Neural cell (in vitro differentiated cells): ENCODE results near the gene MGAT4A. TPM values are rescaled to one million over a fixed set of nuclear protein-coding genes. Genes with fewer than 3 reads are reported as not detected.

Experiments used
- H2AFZ ChIP-seq: fragments of 200-600, 300-800 bp; sonication (generic), shearing (Covaris generic); 2 replicates; pipeline ENCODE4 v1.6.0; 2014; ENCODE audit warnings: low read depth, mild to moderate bottlenecking, antibody characterized with exemption, low read length, moderate library complexity
- H3F3A ChIP-seq: fragments of 200-600 bp; shearing (Covaris generic); 2 replicates; pipeline ENCODE4 v1.6.1; 2016; ENCODE audit warnings: mild to moderate bottlenecking, moderate library complexity, mixed read lengths, antibody characterized with exemption, low read length; ENCODE audit not compliant: insufficient read depth, poor library complexity, severe bottlenecking
- H3K27ac ChIP-seq: fragments of 200-600, 300-800 bp; sonication (generic), shearing (Covaris generic); 2 replicates; pipeline ENCODE4 v1.5.1; 2014; ENCODE audit warnings: mild to moderate bottlenecking, low read length, moderate library complexity
- H3K27me3 ChIP-seq: fragments of 300-800, 200-600 bp; sonication (generic), shearing (Covaris generic); 2 replicates; pipeline ENCODE4 v1.6.0; 2014; ENCODE audit warnings: mild to moderate bottlenecking, low read depth, low read length, moderate library complexity; ENCODE audit not compliant: insufficient read depth
- H3K36me3 ChIP-seq: fragments of 300-800, 200-600 bp; sonication (generic), shearing (Covaris generic); 2 replicates; pipeline ENCODE4 v1.5.1; 2014; ENCODE audit warnings: mild to moderate bottlenecking, antibody characterized with exemption, low read length, moderate library complexity; ENCODE audit not compliant: insufficient read depth
- H3K4me2 ChIP-seq: fragments of 300-800, 200-600 bp; sonication (generic), shearing (Covaris generic); 2 replicates; pipeline ENCODE4 v1.6.0; 2014; ENCODE audit warnings: mild to moderate bottlenecking, low read length
- H3K4me3 ChIP-seq: fragments of 300-800, 200-600 bp; sonication (generic), shearing (Covaris generic); 2 replicates; pipeline ENCODE4 v1.5.1; 2014; ENCODE audit warnings: mild to moderate bottlenecking, low read length, moderate library complexity
- H3K79me2 ChIP-seq: fragments of 200-600 bp; shearing (Covaris generic); replicated peaks from 2 replicates; pipeline ENCODE4 v1.6.0; 2014; ENCODE audit warnings: mild to moderate bottlenecking, low read length, moderate library complexity; ENCODE audit not compliant: insufficient read depth
- H3K9ac ChIP-seq: fragments of 300-800, 200-600 bp; sonication (generic), shearing (Covaris generic); 2 replicates; pipeline ENCODE4 v1.6.1; 2016; ENCODE audit warnings: mild to moderate bottlenecking, low read length, mixed read lengths
- H3K9me2 ChIP-seq: fragments of 200-600 bp; shearing (Covaris generic); 2 replicates; pipeline ENCODE4 v1.6.1; 2016; ENCODE audit warnings: mild to moderate bottlenecking, low read length, mixed read lengths; ENCODE audit not compliant: insufficient read depth
- H3K9me3 ChIP-seq: fragments of 200-600, 300-800 bp; sonication (generic), shearing (Covaris generic); 2 replicates; pipeline ENCODE4 v1.6.1; 2016; ENCODE audit warnings: mild to moderate bottlenecking, mixed run types, low read length, moderate library complexity, mixed read lengths
- H4K20me1 ChIP-seq: fragments of 200-600 bp; shearing (Covaris generic); 2 replicates; pipeline ENCODE4 v1.6.1; 2016; ENCODE audit warnings: mild to moderate bottlenecking, mixed run types; ENCODE audit not compliant: insufficient read depth
- EP300 ChIP-seq: fragments of 450-650 bp; conservative IDR thresholded peaks from 2 replicates; pipeline ENCODE4 v1.6.1; 2014; ENCODE audit warnings: antibody characterized with exemption, mild to moderate bottlenecking, moderate library complexity; ENCODE audit not compliant: poor library complexity, severe bottlenecking
- EZH2 ChIP-seq: fragments of 200-600, 300-800 bp; shearing (Covaris generic), sonication (generic); IDR thresholded peaks from 2 replicates; pipeline ENCODE4 v1.6.1; 2014; ENCODE audit warnings: antibody characterized with exemption, low read length, borderline replicate concordance, mild to moderate bottlenecking; ENCODE audit not compliant: insufficient read depth, poor library complexity, severe bottlenecking
- MXI1 ChIP-seq: fragments of 450-650 bp; conservative IDR thresholded peaks from 2 replicates; pipeline ENCODE4 v1.6.1; 2014; ENCODE audit warnings: antibody characterized with exemption, mild to moderate bottlenecking; ENCODE audit not compliant: poor library complexity, severe bottlenecking
- POLR2AphosphoS5 ChIP-seq: IDR thresholded peaks from 2 replicates; pipeline ENCODE4 v1.6.1; 2012
- RAD21 ChIP-seq: fragments of 450-650 bp; conservative IDR thresholded peaks from 2 replicates; pipeline ENCODE4 v1.6.1; 2014; ENCODE audit warnings: antibody characterized with exemption, mild to moderate bottlenecking, moderate library complexity
- SMC3 ChIP-seq: fragments of 450-650 bp; conservative IDR thresholded peaks from 2 replicates; pipeline ENCODE4 v1.6.1; 2014; ENCODE audit warnings: antibody characterized with exemption, mild to moderate bottlenecking, moderate library complexity; ENCODE audit not compliant: poor library complexity
- TAF1 ChIP-seq: IDR thresholded peaks from 2 replicates; pipeline ENCODE4 v1.6.1; 2012; ENCODE audit warnings: low read depth
- polyA plus RNA-seq: library from polyadenylated mRNA; depleted of rRNA; stranded (reverse); fragments of >200 nt; gene quantifications from 2 replicates; pipeline ENCODE4 v1.2.3, GENCODE V29; 2014
- TF ChIP-seq, protein P1 (sequence below): fragments of 450-650 bp; IDR thresholded peaks from 2 replicates; pipeline ENCODE4 v1.5.1; 2014; ENCODE audit warnings: antibody characterized with exemption, mild to moderate bottlenecking, moderate library complexity; ENCODE audit not compliant: poor library complexity, severe bottlenecking
- TF ChIP-seq, protein P2 (sequence below): IDR thresholded peaks from 2 replicates; pipeline ENCODE4 v1.6.1; 2012; ENCODE audit warnings: borderline replicate concordance

The MGAT4A gene
- polyA plus RNA-seq, 1 donor from 2014 or later, result 54.8 TPM

DNA sequence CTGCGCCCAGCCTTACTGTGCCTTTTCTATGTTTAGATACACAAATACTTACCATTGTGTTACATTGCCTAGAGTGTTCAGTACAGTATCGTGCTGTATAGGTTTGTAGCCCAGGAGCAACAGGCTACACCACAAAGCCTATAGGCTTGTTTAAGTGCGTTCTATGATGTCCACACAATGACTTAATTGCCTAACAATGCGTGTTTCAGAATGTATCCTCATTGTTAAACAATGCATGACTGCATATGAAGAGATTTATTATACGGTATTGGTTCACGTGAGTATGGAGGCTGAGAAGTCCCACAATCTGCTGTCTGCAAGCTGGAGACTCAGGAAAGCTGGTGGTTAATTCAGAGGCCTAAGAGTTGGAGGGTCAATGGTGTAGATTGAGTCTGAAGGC lies 46.1 kb upstream of the MGAT4A start:
- Histone ChIP-seq H2AFZ (no peak overlapping the region), H3K9me3 (no peaks in the 10 kb centered on the region), H3F3A (no peaks in the 10 kb centered on the region), H3K36me3 (no peaks in the 10 kb centered on the region), H3K79me2 (no peaks in the 10 kb centered on the region), H3K9me2 (no peaks in the 10 kb centered on the region), H3K4me2 (no peak overlapping the region), H3K27ac (no peak overlapping the region), H3K4me3 (no peak overlapping the region), H3K27me3 (no peaks in the 10 kb centered on the region), H3K9ac (no peak overlapping the region), H4K20me1 (no peaks in the 10 kb centered on the region)
- TF ChIP-seq, protein P1, sequence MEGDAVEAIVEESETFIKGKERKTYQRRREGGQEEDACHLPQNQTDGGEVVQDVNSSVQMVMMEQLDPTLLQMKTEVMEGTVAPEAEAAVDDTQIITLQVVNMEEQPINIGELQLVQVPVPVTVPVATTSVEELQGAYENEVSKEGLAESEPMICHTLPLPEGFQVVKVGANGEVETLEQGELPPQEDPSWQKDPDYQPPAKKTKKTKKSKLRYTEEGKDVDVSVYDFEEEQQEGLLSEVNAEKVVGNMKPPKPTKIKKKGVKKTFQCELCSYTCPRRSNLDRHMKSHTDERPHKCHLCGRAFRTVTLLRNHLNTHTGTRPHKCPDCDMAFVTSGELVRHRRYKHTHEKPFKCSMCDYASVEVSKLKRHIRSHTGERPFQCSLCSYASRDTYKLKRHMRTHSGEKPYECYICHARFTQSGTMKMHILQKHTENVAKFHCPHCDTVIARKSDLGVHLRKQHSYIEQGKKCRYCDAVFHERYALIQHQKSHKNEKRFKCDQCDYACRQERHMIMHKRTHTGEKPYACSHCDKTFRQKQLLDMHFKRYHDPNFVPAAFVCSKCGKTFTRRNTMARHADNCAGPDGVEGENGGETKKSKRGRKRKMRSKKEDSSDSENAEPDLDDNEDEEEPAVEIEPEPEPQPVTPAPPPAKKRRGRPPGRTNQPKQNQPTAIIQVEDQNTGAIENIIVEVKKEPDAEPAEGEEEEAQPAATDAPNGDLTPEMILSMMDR, result no peak
- TF ChIP-seq MXI1 (no peak), RAD21 (no peak), EZH2 (no peak), TAF1 (no peak), SMC3 (no peak), EP300 (no peak), POLR2AphosphoS5 (no peak)
- TF ChIP-seq, protein P2, sequence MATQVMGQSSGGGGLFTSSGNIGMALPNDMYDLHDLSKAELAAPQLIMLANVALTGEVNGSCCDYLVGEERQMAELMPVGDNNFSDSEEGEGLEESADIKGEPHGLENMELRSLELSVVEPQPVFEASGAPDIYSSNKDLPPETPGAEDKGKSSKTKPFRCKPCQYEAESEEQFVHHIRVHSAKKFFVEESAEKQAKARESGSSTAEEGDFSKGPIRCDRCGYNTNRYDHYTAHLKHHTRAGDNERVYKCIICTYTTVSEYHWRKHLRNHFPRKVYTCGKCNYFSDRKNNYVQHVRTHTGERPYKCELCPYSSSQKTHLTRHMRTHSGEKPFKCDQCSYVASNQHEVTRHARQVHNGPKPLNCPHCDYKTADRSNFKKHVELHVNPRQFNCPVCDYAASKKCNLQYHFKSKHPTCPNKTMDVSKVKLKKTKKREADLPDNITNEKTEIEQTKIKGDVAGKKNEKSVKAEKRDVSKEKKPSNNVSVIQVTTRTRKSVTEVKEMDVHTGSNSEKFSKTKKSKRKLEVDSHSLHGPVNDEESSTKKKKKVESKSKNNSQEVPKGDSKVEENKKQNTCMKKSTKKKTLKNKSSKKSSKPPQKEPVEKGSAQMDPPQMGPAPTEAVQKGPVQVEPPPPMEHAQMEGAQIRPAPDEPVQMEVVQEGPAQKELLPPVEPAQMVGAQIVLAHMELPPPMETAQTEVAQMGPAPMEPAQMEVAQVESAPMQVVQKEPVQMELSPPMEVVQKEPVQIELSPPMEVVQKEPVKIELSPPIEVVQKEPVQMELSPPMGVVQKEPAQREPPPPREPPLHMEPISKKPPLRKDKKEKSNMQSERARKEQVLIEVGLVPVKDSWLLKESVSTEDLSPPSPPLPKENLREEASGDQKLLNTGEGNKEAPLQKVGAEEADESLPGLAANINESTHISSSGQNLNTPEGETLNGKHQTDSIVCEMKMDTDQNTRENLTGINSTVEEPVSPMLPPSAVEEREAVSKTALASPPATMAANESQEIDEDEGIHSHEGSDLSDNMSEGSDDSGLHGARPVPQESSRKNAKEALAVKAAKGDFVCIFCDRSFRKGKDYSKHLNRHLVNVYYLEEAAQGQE, result no peak

DNA sequence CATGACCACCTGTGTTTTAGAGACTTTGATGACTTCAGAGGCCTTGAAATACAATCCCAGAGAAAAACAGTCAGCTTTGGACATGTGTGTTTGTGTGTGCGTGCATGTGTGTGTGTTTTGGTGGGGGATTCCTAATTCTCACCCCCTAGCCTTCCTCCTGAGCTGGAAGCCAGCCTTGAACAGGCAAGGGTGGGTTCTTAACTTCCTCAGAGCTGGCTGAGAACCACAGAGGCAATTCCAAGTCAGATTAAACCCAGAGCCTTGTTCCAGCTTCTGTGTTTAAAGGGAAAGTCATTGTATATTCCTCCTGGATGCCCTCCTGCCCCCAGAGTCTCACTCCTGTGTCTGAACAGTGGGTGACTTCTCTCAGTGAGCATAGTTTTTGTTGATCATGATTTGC lies 45.2 kb upstream of the MGAT4A start:
- Histone ChIP-seq H3K27ac (no peak overlapping the region), H3K9me3 (no peaks in the 10 kb centered on the region), H3K27me3 (no peaks in the 10 kb centered on the region)

More for the DNA sequence above, 45.2 kb upstream of the MGAT4A start:
- no peak overlapping the region for H3K4me2 ChIP-seq
- no peaks in the 10 kb centered on the region for H4K20me1 ChIP-seq
- H3K4me3 ChIP-seq, result no peak overlapping the region
- TF ChIP-seq, protein P1, result no peak
- no peak for TF ChIP-seq EZH2
- TF ChIP-seq, protein P2, result no peak
- no peak for TF ChIP-seq EP300
- no peak for TF ChIP-seq MXI1
- TF ChIP-seq POLR2AphosphoS5, result no peak
- no peak for TF ChIP-seq RAD21
- TF ChIP-seq TAF1, result no peak
- TF ChIP-seq SMC3, result no peak
- no peak overlapping the region for H2AFZ ChIP-seq
- H3K9ac ChIP-seq, result no peak overlapping the region
- H3K79me2 ChIP-seq, result no peaks in the 10 kb centered on the region
- no peaks in the 10 kb centered on the region for H3K9me2 ChIP-seq
- no peaks in the 10 kb centered on the region for H3K36me3 ChIP-seq
- H3F3A ChIP-seq, result no peaks in the 10 kb centered on the region
